ENCODE results near the gene GSK3A. TPM values are rescaled to one million over a fixed set of nuclear protein-coding genes. Genes with fewer than 3 reads are reported as not detected.

The GSK3A gene
- total and polyA plus RNA-seq, 2 donors (not counting 1 experiment from before 2014, with no cell fraction given) = 38.5 to 42.0 TPM

DNA sequence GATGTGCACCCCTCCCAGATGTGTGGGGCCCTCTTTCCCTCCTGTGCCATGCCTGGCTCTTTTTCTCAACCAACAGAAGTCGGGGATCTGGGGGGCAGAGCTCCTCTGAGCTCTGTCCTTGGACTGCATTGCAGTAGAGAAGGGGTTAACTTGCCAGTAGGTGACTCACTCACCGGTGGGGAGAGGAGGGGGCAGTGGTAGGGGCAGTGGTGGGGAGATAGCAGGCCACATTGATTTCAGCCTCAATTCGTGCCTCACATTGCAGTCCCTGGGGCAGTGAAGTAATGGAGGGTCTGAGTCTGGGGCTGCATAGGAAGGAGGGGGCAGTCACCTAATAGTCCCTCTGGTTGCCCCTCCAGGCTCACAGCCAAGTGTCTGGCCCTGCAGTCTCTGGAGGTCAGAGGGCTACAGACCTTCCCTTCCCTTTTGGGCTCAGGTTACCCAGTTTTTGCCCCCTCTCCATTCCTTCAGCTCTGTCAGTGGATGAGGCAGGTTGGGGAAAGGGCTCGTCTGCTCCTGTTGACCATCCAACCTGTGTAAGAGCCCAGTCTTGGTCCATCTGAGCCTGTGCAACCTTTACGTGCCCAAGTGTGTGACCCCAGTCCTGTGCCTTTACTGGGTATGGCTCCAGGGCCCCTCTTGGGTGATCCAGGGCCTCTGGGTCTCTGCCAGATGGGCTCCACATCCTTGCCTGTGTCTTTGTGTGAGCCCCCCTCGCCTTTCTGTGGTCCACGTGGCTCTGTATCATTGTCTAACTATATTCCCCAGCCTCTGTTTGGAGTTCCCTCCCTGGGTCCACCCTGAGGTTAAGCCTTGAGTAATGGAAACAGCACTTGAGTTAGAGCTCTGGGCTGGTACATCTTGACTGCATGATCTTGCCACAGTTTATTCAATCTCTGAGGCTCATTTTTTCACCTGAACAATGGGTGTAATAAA lies 39.7 kb upstream of the GSK3A start:
- Histone ChIP-seq H3K36me3 (replicated peaks in 1 of 2; ENCODE audit: control extremely low read depth in 1 of 2, control insufficient read depth in 1 of 2, extremely low read depth in 1 of 2, insufficient read depth in 2 of 2, low read length in 1 of 2) (peaks cover 0 to 5% of the 10 kb centered on the region in 2 experiments), H3K4me1 (ENCODE audit: control insufficient read depth in 2 of 2, insufficient read depth in 2 of 2, low read length in 2 of 2) (peaks cover 53 to 71% of the 10 kb centered on the region in 2 donors), H3K4me2 (replicated peaks; ENCODE audit: low read depth, low read length, poor library complexity, severe bottlenecking) (peak overlapping the region; percentile 96), H3K27me3 (replicated peaks in 1 of 4; ENCODE audit: control extremely low read depth in 1 of 4, control insufficient read depth in 3 of 4, insufficient read depth in 4 of 4, low read length in 3 of 4) (no peaks in the 10 kb centered on the region), H2AFZ (ENCODE audit: insufficient read depth, low read depth, low read length, poor library complexity, severe bottlenecking) (no peak overlapping the region), H3K4me3 (ENCODE audit: control extremely low read depth in 1 of 5, extremely low read depth in 1 of 5, insufficient read depth in 1 of 5, low read depth in 2 of 5, low read length in 4 of 5) (no peak overlapping the region), H3K79me2 (ENCODE audit: control insufficient read depth, insufficient read depth, low read length) (peaks cover 43% of the 10 kb centered on the region), H3K27ac (ENCODE audit: low read length in 2 of 2) (peak overlapping the region; percentile 91 to 96), H4K20me1 (ENCODE audit: control insufficient read depth, insufficient read depth, low read length, poor library complexity, severe bottlenecking) (peaks cover 32% of the 10 kb centered on the region), H3K9ac (ENCODE audit: low read length) (peak overlapping the region; percentile 40), H3K9me3 (ENCODE audit: control extremely low read depth in 1 of 3, control insufficient read depth in 2 of 3, insufficient read depth in 1 of 3, low read length in 2 of 3) (no peaks in the 10 kb centered on the region)
- ChIA-PET POLR2A (interaction anchor here (0.5 to 5.5 kb wide), 13 partner anchors 9 to 185 kb away, joined by 3 to 23 read pairs (median 7); partner anchors contain the start of genes ERF, GSK3A and PAFAH1B3), CTCF (interaction anchor here (1.0 to 4.8 kb wide), 7 partner anchors 11 to 37 kb away, joined by 3 to 89 read pairs (median 4); partner anchors contain the start of genes GSK3A, PAFAH1B3 and PRR19)
- Mint-ChIP-seq H3K27me3 (no peaks in the 10 kb centered on the region), H3K4me1 (peaks cover 37% of the 10 kb centered on the region), H3K27ac (no peak overlapping the region), H3K9me3 (ENCODE audit: insufficient read depth) (no peaks in the 10 kb centered on the region), H3K4me3 (no peak overlapping the region)
- TF ChIP-seq, protein P1, sequence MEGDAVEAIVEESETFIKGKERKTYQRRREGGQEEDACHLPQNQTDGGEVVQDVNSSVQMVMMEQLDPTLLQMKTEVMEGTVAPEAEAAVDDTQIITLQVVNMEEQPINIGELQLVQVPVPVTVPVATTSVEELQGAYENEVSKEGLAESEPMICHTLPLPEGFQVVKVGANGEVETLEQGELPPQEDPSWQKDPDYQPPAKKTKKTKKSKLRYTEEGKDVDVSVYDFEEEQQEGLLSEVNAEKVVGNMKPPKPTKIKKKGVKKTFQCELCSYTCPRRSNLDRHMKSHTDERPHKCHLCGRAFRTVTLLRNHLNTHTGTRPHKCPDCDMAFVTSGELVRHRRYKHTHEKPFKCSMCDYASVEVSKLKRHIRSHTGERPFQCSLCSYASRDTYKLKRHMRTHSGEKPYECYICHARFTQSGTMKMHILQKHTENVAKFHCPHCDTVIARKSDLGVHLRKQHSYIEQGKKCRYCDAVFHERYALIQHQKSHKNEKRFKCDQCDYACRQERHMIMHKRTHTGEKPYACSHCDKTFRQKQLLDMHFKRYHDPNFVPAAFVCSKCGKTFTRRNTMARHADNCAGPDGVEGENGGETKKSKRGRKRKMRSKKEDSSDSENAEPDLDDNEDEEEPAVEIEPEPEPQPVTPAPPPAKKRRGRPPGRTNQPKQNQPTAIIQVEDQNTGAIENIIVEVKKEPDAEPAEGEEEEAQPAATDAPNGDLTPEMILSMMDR (IDR thresholded peaks at IDR 0.05) = no peak
- no peak for TF ChIP-seq EZH2 (IDR thresholded peaks at IDR 0.05; ENCODE audit: borderline replicate concordance, insufficient read depth, low read depth, low read length, poor library complexity, severe bottlenecking)
- no peak for ATAC-seq (ENCODE audit: low read depth)
- WGBS (ENCODE audit: insufficient coverage) = 36% methylated on average over 6 of the region's 7 CpGs
- DNase-seq = peak; percentile 48
- intact Hi-C loops (cut with micrococcal nuclease) = loop anchor here (5.0 kb wide), 1 partner anchor 80 kb away; no protein-coding TSS in a partner anchor
